ENCODE data around the gene ZBTB44.

DNA sequence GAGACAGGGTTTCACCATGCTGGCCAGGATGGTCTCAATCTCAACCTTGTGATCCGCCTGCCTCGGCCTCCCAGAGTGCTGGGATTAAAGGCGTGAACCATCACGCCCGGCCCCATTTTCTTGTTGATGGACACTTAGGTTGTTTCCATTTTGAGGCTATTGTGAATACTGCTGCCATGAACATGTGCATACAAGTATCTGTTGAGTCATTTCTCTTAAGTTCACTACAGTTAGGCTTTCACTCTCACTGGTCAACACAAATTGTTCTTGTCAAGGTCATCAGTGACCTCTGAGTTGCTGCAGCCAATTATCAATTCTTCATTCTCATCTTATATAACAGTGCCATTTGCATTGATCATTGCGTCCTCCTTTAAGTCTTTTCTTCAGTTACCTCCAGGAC, 13.0 kb upstream of the ZBTB44 start:
- TF ChIP-seq, protein P1, sequence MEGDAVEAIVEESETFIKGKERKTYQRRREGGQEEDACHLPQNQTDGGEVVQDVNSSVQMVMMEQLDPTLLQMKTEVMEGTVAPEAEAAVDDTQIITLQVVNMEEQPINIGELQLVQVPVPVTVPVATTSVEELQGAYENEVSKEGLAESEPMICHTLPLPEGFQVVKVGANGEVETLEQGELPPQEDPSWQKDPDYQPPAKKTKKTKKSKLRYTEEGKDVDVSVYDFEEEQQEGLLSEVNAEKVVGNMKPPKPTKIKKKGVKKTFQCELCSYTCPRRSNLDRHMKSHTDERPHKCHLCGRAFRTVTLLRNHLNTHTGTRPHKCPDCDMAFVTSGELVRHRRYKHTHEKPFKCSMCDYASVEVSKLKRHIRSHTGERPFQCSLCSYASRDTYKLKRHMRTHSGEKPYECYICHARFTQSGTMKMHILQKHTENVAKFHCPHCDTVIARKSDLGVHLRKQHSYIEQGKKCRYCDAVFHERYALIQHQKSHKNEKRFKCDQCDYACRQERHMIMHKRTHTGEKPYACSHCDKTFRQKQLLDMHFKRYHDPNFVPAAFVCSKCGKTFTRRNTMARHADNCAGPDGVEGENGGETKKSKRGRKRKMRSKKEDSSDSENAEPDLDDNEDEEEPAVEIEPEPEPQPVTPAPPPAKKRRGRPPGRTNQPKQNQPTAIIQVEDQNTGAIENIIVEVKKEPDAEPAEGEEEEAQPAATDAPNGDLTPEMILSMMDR (IDR thresholded peaks at IDR 0.05): no peak
- TF ChIP-seq POLR2A (IDR thresholded peaks at IDR 0.05): no peak

Data from body of pancreas (tissue), 4 donors.